Transverse colon (tissue), 4 donors: ENCODE results near the gene BTF3.

Experiments used
- CTCF ChIP-seq, 5 experiments: fragments of 200-600 bp in 3 of 5; fragments of 450-650 bp in 2 of 5; sonication (generic) in 3 of 5; IDR thresholded peaks; 1 replicate in 2 of 5; 2 replicates in 3 of 5; pipeline ENCODE4 v1.5.1; 2016 to 2017; ENCODE audit warnings: antibody characterized with exemption in 5 of 5, inconsistent platforms in 3 of 5, mild to moderate bottlenecking in 2 of 5, moderate library complexity in 1 of 5
- POLR2A ChIP-seq: fragments of 450-650 bp; IDR thresholded peaks from one replicate; pipeline ENCODE4 v1.6.1; 2016; ENCODE audit warnings: antibody characterized with exemption, mild to moderate bottlenecking, moderate library complexity
- POLR2AphosphoS5 ChIP-seq, 3 donors: sonication (generic); formaldehyde crosslinking; IDR thresholded peaks; one replicate each; pipeline ENCODE4 v1.6.1; 2016; ENCODE audit warnings: antibody characterized with exemption in 3 of 3

- TF ChIP-seq CTCF (IDR thresholded peaks at IDR 0.05): no peak
- no peak for TF ChIP-seq POLR2A
- no peak for TF ChIP-seq POLR2AphosphoS5 (IDR thresholded peaks at IDR 0.05)
These were observed 34.1 kb upstream of the BTF3 start for GRCh38 chr5:73464016-73464745.
